ENCODE data around the gene RAB22A.

Gene RAB22A

GRCh38 chr20:58313396-58313795 is 3.9 kb downstream of the RAB22A start:
- H3K79me2 ChIP-seq (ENCODE audit: insufficient read depth, low read length), result peaks cover 63% of the 10 kb centered on the region
- H3K4me3 ChIP-seq (ENCODE audit: low read depth in 1 of 2, low read length in 2 of 2), result no peak overlapping the region
- peaks cover 24% of the 10 kb centered on the region for H3K4me1 ChIP-seq (ENCODE audit: insufficient read depth, low read length)
- H4K20me1 ChIP-seq (ENCODE audit: insufficient read depth, low read length), result peaks cover 15% of the 10 kb centered on the region
- H3K27ac ChIP-seq (ENCODE audit: low read length), result no peak overlapping the region
- DNase-seq, result no peak
- no peaks in the 10 kb centered on the region for H3K27me3 ChIP-seq (ENCODE audit: insufficient read depth, low read length, poor library complexity)
- ATAC-seq (ENCODE audit: insufficient read depth, low read depth), result no peak
- H3K36me3 ChIP-seq (ENCODE audit: insufficient read depth, low read length), result peaks cover 55% of the 10 kb centered on the region
- no peak overlapping the region for H2AFZ ChIP-seq (ENCODE audit: low read depth, low read length)
- no peaks in the 10 kb centered on the region for H3K9me3 ChIP-seq (ENCODE audit: insufficient read depth, low read length, severe bottlenecking)
- no peak overlapping the region for H3K9ac ChIP-seq (ENCODE audit: low read depth, low read length)
- H3K4me2 ChIP-seq (ENCODE audit: insufficient read depth, low read length), result peak overlapping the region; percentile 12; the same call in 1 of the 2 replicates
- TF ChIP-seq CTCF (IDR thresholded peaks at IDR 0.05; ENCODE audit: borderline replicate concordance, extremely low read depth, low read length, poor library complexity, severe bottlenecking) (no peak), EZH2 (IDR thresholded peaks at IDR 0.05; ENCODE audit: borderline replicate concordance, low read depth, low read length, severe bottlenecking) (no peak)

GRCh38 chr20:58321205-58321604 is 11.7 kb downstream of the RAB22A start:
- Histone ChIP-seq H3K4me1 (ENCODE audit: insufficient read depth, low read length) (peaks cover 2% of the 10 kb centered on the region; the same call in 1 of the 2 replicates), H2AFZ (ENCODE audit: low read depth, low read length) (no peak overlapping the region), H3K36me3 (ENCODE audit: insufficient read depth, low read length) (peaks cover 18% of the 10 kb centered on the region), H3K4me2 (ENCODE audit: insufficient read depth, low read length) (no peak overlapping the region), H3K27me3 (ENCODE audit: insufficient read depth, low read length, poor library complexity) (no peaks in the 10 kb centered on the region), H3K27ac (ENCODE audit: low read length) (no peak overlapping the region), H3K9me3 (ENCODE audit: insufficient read depth, low read length, severe bottlenecking) (no peaks in the 10 kb centered on the region), H3K4me3 (ENCODE audit: low read depth in 1 of 2, low read length in 2 of 2) (no peak overlapping the region), H3K9ac (ENCODE audit: low read depth, low read length) (no peak overlapping the region), H3K79me2 (ENCODE audit: insufficient read depth, low read length) (peaks cover 83% of the 10 kb centered on the region), H4K20me1 (ENCODE audit: insufficient read depth, low read length) (peaks cover 18% of the 10 kb centered on the region)
- no peak for TF ChIP-seq CTCF (IDR thresholded peaks at IDR 0.05; ENCODE audit: borderline replicate concordance, extremely low read depth, low read length, poor library complexity, severe bottlenecking)
- no peak for TF ChIP-seq EZH2 (IDR thresholded peaks at IDR 0.05; ENCODE audit: borderline replicate concordance, low read depth, low read length, severe bottlenecking)
- DNase-seq, result no peak
- peak; percentile 29; the same call in 1 of the 3 replicates for ATAC-seq (ENCODE audit: insufficient read depth, low read depth)

GRCh38 chr20:58322083-58322482 is 12.6 kb downstream of the RAB22A start:
- Histone ChIP-seq H3K4me3 (ENCODE audit: low read depth in 1 of 2, low read length in 2 of 2) (no peak overlapping the region), H2AFZ (ENCODE audit: low read depth, low read length) (no peak overlapping the region), H3K4me1 (ENCODE audit: insufficient read depth, low read length) (peaks cover 2% of the 10 kb centered on the region; the same call in 1 of the 2 replicates), H3K36me3 (ENCODE audit: insufficient read depth, low read length) (peaks cover 11% of the 10 kb centered on the region), H3K27me3 (ENCODE audit: insufficient read depth, low read length, poor library complexity) (no peaks in the 10 kb centered on the region), H3K4me2 (ENCODE audit: insufficient read depth, low read length) (no peak overlapping the region), H3K79me2 (ENCODE audit: insufficient read depth, low read length) (peaks cover 83% of the 10 kb centered on the region), H3K27ac (ENCODE audit: low read length) (no peak overlapping the region), H3K9ac (ENCODE audit: low read depth, low read length) (no peak overlapping the region), H3K9me3 (ENCODE audit: insufficient read depth, low read length, severe bottlenecking) (no peaks in the 10 kb centered on the region), H4K20me1 (ENCODE audit: insufficient read depth, low read length) (peaks cover 20% of the 10 kb centered on the region; the same call in 1 of the 2 replicates)
- TF ChIP-seq CTCF (IDR thresholded peaks at IDR 0.05; ENCODE audit: borderline replicate concordance, extremely low read depth, low read length, poor library complexity, severe bottlenecking) (no peak), EZH2 (IDR thresholded peaks at IDR 0.05; ENCODE audit: borderline replicate concordance, low read depth, low read length, severe bottlenecking) (no peak)
- DNase-seq (no peak), ATAC-seq (ENCODE audit: insufficient read depth, low read depth) (no peak)

GRCh38 chr20:58325912-58326311 is 16.4 kb downstream of the RAB22A start:
- Histone ChIP-seq H2AFZ (ENCODE audit: low read depth, low read length) (no peak overlapping the region), H3K4me2 (ENCODE audit: insufficient read depth, low read length) (no peak overlapping the region), H3K4me1 (ENCODE audit: insufficient read depth, low read length) (no peaks in the 10 kb centered on the region), H3K79me2 (ENCODE audit: insufficient read depth, low read length) (peaks cover 88% of the 10 kb centered on the region), H3K27me3 (ENCODE audit: insufficient read depth, low read length, poor library complexity) (no peaks in the 10 kb centered on the region), H3K4me3 (ENCODE audit: low read depth in 1 of 2, low read length in 2 of 2) (no peak overlapping the region), H3K27ac (ENCODE audit: low read length) (no peak overlapping the region), H3K9me3 (ENCODE audit: insufficient read depth, low read length, severe bottlenecking) (no peaks in the 10 kb centered on the region), H3K9ac (ENCODE audit: low read depth, low read length) (no peak overlapping the region), H4K20me1 (ENCODE audit: insufficient read depth, low read length) (peaks cover 39% of the 10 kb centered on the region), H3K36me3 (ENCODE audit: insufficient read depth, low read length) (peaks cover 4% of the 10 kb centered on the region; the same call in 1 of the 2 replicates)
- ATAC-seq (ENCODE audit: insufficient read depth, low read depth) (no peak), DNase-seq (no peak)
- TF ChIP-seq CTCF (IDR thresholded peaks at IDR 0.05; ENCODE audit: borderline replicate concordance, extremely low read depth, low read length, poor library complexity, severe bottlenecking) (no peak), EZH2 (IDR thresholded peaks at IDR 0.05; ENCODE audit: borderline replicate concordance, low read depth, low read length, severe bottlenecking) (no peak)

Data from DND-41 (cell line).